Uterus (tissue), 4 donors: ENCODE data around the gene PUSL1. TPM values are rescaled to one million over a fixed set of nuclear protein-coding genes. Genes with fewer than 3 reads are reported as not detected.

Experiments
- DNase-seq, 2 donors: peaks; one replicate each; pipeline ENCODE4 v3.0.0-alpha.2; 2019 to 2020
- H3K27ac ChIP-seq, 2 donors: fragments of 200-600 bp; sonication (generic); 1 replicate in 1 of 2; 2 replicates in 1 of 2; pipeline ENCODE4 v1.5.1; 2016 to 2018
- H3K27me3 ChIP-seq, 2 donors: fragments of 200-600 bp; sonication (generic); one replicate each; pipeline ENCODE4 v1.5.1; 2018 to 2019; ENCODE audit warnings: control low read depth in 1 of 2
- H3K36me3 ChIP-seq, 2 donors: fragments of 200-600 bp; sonication (generic); one replicate each; pipeline ENCODE4 v1.5.1; 2019; ENCODE audit warnings: control low read depth in 1 of 2
- H3K4me1 ChIP-seq, 2 donors: fragments of 200-600 bp; sonication (generic); one replicate each; pipeline ENCODE4 v1.5.1; 2018 to 2019; ENCODE audit warnings: control low read depth in 1 of 2
- H3K4me3 ChIP-seq, 2 donors: fragments of 200-600 bp; sonication (generic); 1 replicate in 1 of 2; 2 replicates in 1 of 2; pipeline ENCODE4 v1.5.1; 2018 to 2019; ENCODE audit warnings: mild to moderate bottlenecking in 1 of 2
- H3K9me3 ChIP-seq, 2 donors: fragments of 200-600 bp; sonication (generic); one replicate each; pipeline ENCODE4 v1.5.1; 2019; ENCODE audit warnings: control low read depth in 1 of 2
- POLR2A ChIP-seq, 2 donors: fragments of 450-650 bp; IDR thresholded peaks; one replicate each; pipeline ENCODE4 v1.6.1; 2016; ENCODE audit warnings: antibody characterized with exemption in 2 of 2, mild to moderate bottlenecking in 1 of 2, moderate library complexity in 1 of 2
- intact Hi-C: fragments of 100-400 bp; cut with DNase I; formaldehyde crosslinking; loops from one replicate; pipeline ENCODE4 v1.15.1; 2023; ENCODE audit warnings: low total_unique reads
- total RNA-seq, 4 donors: library from RNA; depleted of rRNA in 3 of 4; stranded (reverse); fragments of >200 nt in 3 of 4; gene quantifications; one replicate each; pipeline versions ENCODE4 v1.1.0 to v1.2.4, GENCODE V29; 2014 to 2023
- TF ChIP-seq, protein P1 (sequence below), 4 experiments: fragments of 200-600 bp in 2 of 4; fragments of 450-650 bp in 2 of 4; sonication (generic) in 2 of 4; IDR thresholded peaks; one replicate each; pipeline ENCODE4 v1.5.1; 2016 to 2019; ENCODE audit warnings: antibody characterized with exemption in 4 of 4, mild to moderate bottlenecking in 2 of 4, moderate library complexity in 1 of 4
- donor health status: DM: yes; HTN: yes; CAD: no.

Gene PUSL1
- total RNA-seq, 4 donors from 2014 or later: 14.7 to 34.1 (median 24.3) TPM

DNA sequence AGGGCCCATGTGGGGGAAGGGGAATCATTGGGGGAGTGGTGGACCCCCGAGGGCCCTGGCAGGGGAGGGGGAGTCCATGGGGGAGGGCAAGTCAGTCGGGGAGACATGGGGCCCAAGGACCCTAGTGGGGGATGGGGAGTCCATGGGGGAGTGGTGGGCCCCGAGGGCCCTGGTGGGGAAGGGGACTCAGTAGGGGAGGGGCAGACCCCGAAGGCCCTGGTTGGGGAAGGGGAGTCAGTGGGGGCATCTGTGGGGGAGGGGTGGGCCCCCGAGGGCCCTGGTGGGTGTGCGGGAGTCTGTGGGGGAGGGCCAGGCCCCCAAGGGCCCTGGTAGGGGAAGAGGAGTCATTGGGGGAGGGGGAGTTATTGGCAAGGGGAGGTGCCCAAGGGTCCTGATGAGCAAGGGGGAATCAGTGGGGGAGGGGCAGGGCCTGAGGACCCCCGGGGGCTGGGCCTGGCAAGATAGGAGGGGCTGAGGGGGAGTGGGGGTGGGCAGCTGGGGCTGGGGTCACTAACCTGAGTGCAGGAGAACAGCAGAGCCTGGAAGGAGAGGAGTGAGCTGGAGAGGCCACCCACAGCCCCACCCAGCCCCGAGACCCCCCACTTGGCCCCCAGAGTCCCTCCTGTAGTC lies 47.9 kb downstream of the PUSL1 start:
- Histone ChIP-seq H3K27me3 (no peaks in the 10 kb centered on the region), H3K4me3 (peak overlapping the region; percentile 68 to 70), H3K36me3 (no peaks in the 10 kb centered on the region), H3K27ac (peak overlapping the region; percentile 96), H3K9me3 (no peaks in the 10 kb centered on the region), H3K4me1 (peaks cover 5 to 24% of the 10 kb centered on the region in 2 donors)
- intact Hi-C loops: loop anchor here (10.0 kb wide), 1 partner anchor 51 kb away; the partner anchor contains the start of genes ACAP3 and PUSL1
- no peak for DNase-seq
- TF ChIP-seq, protein P1, sequence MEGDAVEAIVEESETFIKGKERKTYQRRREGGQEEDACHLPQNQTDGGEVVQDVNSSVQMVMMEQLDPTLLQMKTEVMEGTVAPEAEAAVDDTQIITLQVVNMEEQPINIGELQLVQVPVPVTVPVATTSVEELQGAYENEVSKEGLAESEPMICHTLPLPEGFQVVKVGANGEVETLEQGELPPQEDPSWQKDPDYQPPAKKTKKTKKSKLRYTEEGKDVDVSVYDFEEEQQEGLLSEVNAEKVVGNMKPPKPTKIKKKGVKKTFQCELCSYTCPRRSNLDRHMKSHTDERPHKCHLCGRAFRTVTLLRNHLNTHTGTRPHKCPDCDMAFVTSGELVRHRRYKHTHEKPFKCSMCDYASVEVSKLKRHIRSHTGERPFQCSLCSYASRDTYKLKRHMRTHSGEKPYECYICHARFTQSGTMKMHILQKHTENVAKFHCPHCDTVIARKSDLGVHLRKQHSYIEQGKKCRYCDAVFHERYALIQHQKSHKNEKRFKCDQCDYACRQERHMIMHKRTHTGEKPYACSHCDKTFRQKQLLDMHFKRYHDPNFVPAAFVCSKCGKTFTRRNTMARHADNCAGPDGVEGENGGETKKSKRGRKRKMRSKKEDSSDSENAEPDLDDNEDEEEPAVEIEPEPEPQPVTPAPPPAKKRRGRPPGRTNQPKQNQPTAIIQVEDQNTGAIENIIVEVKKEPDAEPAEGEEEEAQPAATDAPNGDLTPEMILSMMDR (IDR thresholded peaks at IDR 0.05): no peak
- no peak for TF ChIP-seq POLR2A (IDR thresholded peaks at IDR 0.05)

DNA sequence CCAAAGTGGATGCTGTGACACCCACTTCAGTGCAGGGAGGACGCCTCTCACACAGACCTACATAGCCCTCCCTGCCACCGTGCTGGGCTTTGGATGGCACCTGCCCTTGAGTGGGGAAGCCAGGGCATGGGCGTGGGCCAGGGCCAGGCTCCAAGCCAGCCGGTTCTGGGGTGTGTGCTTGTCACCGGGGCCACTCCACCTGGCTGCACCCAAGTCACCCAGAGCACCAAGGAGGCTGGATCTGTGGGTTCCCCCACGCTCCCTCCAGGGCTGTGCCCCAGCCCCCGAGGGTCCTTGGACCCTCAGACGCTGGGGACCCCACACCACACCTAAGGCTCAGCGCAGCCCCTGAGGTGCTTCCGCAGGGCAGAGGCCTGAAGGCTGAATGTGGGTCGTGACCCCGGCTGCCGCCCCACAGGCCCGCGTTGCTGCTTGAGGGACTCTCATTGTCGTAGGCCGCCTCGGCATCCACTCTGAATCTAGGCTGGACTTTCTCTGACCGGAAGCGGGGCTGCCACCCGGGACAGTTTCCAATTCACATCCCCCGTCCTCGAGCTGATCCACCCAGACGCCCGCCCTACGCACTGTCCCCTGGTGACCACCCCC lies 48.5 kb downstream of the PUSL1 start:
- Histone ChIP-seq H3K36me3 (no peaks in the 10 kb centered on the region), H3K4me1 (peaks cover 5 to 24% of the 10 kb centered on the region in 2 donors), H3K27ac (peak overlapping the region; percentile 96), H3K9me3 (no peaks in the 10 kb centered on the region), H3K4me3 (peak overlapping the region; percentile 68 to 70), H3K27me3 (no peaks in the 10 kb centered on the region)
- no peak for DNase-seq
- TF ChIP-seq, protein P1 (IDR thresholded peaks at IDR 0.05): no peak
- no peak for TF ChIP-seq POLR2A (IDR thresholded peaks at IDR 0.05)
- intact Hi-C loops: loop anchor here (10.0 kb wide), 1 partner anchor 52 kb away; the partner anchor contains the start of genes ACAP3 and PUSL1

DNA sequence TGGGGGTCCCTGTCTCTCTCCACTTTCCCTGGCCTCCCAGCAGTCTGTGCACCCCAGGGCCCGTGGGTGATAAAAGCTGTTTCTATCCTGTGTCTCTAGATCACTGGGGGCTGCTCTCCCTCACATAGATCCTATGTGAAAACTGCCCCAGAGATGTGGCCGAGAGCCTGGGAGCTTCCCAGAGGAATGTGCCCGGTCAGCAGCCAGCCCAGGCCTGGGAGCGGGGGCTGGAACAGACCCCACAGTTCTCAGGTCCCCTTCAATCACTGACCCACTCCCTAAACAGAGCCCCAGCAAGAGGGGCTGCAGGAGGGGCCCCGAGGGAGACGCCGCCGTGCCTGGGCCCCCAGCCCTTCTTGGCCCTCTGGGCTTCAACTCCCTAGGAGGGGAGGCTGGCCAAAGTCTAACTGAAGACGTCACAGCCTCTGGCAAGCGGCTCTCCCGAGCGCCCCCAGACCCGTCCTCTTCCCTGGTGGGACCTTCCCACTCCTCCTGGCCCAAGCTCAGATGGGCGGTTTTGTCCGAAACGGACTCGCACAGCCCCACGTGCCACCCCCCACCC lies 49.6 kb downstream of the PUSL1 start:
- no peaks in the 10 kb centered on the region for H3K9me3 ChIP-seq
- H3K27ac ChIP-seq: peak overlapping the region; percentile 96
- H3K4me1 ChIP-seq: peaks cover 5 to 24% of the 10 kb centered on the region in 2 donors
- intact Hi-C loops: loop anchor here (10.0 kb wide), 1 partner anchor 53 kb away; the partner anchor contains the start of genes ACAP3 and PUSL1
- no peaks in the 10 kb centered on the region for H3K27me3 ChIP-seq
- no peak for TF ChIP-seq POLR2A (IDR thresholded peaks at IDR 0.05)
- TF ChIP-seq, protein P1 (IDR thresholded peaks at IDR 0.05): no peak
- no peak for DNase-seq
- H3K4me3 ChIP-seq: peak overlapping the region; percentile 68 to 70
- H3K36me3 ChIP-seq: no peaks in the 10 kb centered on the region

DNA sequence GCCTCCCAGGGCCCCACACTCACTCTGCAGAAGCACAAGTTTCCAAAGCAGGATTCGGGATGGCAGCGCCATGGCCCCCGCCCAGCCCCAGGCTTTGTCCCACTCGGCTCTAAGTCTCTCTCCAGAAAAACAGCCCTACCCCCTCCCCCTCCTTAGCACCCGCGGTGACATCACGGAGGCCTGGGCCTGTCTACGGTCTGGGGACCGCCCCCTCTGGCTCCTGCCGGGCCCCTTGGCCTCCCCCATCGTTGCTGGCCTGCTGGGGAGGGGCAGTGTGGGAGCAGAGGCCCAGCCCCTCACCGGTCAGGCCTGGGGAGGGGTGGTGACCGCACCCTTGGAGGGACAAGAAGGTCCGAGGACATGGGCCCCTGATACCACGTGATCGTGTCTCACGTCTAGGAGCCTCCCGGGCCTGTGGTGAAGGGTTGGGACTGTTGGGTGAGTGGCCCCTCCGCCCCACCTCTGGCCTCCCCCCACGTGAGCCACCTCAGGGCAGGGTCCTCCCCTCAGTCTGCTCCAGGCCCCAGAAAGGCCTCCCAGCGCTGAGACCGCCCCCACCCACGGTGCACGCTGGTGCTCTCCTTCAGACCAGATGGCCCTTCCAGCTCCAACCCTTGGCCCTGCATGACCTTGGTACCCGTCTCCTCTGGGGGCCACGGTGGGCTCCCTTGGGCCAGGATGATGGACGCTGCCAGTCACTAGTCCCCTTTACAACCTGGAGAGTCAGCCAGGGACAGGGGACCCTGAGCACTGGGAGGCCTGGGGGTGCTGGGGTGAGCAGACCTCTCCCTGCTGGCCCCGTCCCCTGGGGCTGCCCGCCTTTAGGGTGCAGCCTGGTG lies 50.3 kb downstream of the PUSL1 start, which contains the start of gene MXRA8:
Gene MXRA8, minus strand, starts transcription at position 123 of the 839 bp plus-strand sequence. Its CDS starts 51 bp downstream, at position 72.
- TF ChIP-seq POLR2A (IDR thresholded peaks at IDR 0.05): peak; percentile 53 to 71
- TF ChIP-seq, protein P1 (IDR thresholded peaks at IDR 0.05): no peak
- Histone ChIP-seq H3K36me3 (no peaks in the 10 kb centered on the region), H3K9me3 (no peaks in the 10 kb centered on the region), H3K27me3 (no peaks in the 10 kb centered on the region), H3K4me1 (peaks cover 5 to 24% of the 10 kb centered on the region in 2 donors), H3K27ac (peak within 1 kb of the TSS; percentile 96), H3K4me3 (peak within 1 kb of the TSS; percentile 68 to 70)
- intact Hi-C loops: loop anchor here (10.0 kb wide), 1 partner anchor 54 kb away; the partner anchor contains the start of genes ACAP3 and PUSL1
- DNase-seq: peak; percentile 93
